T47D (cell line): Measurements from ENCODE around the gene FGGY.
A peak's percentile ranks its signal among the peaks of the same experiment; 100 is the strongest.
"Not testable (repeated sequence)": the region's sequence is repeated elsewhere in the genome, so short reads cannot be mapped to it uniquely, and the experiment has no call there.

Experiments used
- DNase-seq, 2 experiments: peaks; one replicate each; pipeline versions ENCODE4 v3.0.0 to v3.0.0-alpha.2; 2011 to 2012; ENCODE audit warnings: low read depth in 1 of 2, low spot score in 1 of 2
- JUND ChIP-seq: IDR thresholded peaks from 2 replicates; pipeline ENCODE4 v1.6.1; 2012; ENCODE audit warnings: low read depth
- in situ Hi-C: cut with HindIII; loops from 2 replicates; pipeline ENCODE4 v1.10.0; 2016; ENCODE audit warnings: low sequenced_read_pairs, low pct_unique_long_range_greater_than_20kb

The FGGY gene

DNA sequence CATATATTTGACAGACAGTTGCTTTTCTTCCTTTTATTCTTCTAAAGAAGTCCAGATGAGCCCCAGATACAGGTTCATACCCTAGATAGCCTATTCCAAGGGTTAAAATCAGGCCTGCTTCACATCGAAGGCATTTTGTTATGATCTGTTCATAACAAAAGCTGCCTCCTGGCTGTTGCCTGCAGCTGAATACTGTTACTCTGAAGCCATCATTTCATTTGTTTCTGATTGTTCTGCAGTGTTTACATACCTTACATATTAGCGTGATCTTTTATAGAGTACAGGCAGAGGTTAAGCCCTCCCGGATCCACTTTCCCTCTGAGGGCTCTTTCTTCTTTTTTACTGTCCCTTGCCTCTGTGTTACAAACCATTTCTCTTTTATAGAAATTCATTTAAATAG lies 298.9 kb downstream of the FGGY start:
- no peak for TF ChIP-seq JUND
- no peak for DNase-seq
- in situ Hi-C loops: no loop called here

DNA sequence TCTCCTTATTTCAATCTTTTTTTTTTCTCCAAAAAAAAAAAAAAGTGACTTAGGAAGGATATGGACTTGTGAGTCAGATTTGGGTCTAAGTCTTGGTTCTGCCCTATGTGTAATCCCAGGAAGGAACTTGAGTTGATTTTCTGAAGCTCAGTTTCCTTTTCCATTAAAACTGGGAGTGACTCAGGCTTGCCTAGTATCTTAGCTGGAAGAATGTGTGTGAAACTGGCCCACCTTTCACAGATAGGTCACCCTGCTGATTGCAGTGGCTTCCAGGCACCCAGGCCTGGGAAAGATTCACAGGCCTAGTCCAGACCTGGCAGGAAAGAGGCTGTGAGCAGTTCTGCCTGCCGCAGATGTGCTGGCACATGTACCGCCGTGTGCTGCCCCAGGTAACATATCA lies 299.5 kb downstream of the FGGY start:
- TF ChIP-seq JUND: no peak
- in situ Hi-C loops: no loop called here

DNA sequence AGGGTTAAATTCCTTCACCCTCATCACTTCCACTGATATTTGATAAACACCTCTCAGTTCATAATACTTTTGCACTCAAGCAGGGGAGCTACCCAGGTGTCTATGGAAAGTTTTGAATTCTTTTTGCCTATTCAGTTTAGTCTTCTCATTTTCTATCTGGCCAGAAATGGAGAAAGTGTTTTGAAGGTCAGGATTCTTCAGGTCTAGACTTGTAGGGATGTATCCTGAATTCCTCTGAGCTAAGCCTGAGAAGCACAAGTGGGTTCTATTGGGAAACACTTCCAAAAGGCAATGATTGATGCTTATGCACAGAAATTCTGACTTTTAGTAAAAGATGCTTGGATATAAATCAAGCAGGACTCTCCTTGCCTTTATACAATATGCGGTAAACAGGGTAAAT lies 300.1 kb downstream of the FGGY start:
- no peak for DNase-seq
- TF ChIP-seq JUND: no peak
- in situ Hi-C loops: no loop called here

More for the DNA sequence above, 299.5 kb downstream of the FGGY start:
- DNase-seq: no peak

DNA sequence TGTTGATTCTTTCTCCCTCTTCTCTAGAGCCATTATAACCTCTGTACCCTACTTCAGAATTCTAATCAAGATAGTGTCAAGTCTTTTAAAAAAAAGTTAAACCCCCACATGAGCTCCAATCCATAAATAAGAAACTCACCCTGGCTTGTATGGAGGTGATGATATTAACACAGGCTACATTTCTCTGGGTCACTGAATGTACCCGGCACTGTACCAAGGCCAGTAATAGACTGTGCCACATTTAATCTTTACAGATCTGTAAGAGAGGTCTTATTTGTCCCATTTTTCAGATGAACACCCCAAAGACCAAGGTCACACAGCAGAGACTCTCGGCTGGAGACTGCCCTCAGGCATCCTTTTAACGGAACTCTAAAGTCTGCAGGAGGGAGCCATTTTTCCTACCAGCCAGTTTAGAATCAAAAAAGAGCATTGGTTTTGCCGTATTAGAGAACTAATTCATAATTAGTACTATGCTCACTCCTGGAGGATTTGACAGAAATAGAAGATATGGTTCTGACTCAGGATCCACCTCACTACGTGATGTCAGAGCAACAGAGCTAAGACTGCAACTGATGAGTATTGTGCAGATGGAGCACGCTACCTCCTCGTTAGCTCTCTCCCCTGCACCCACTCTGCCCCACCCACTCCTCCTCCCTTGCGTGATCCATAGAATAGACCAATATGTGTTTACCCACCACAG lies 300.7 kb downstream of the FGGY start:
- no peak for DNase-seq
- no peak for TF ChIP-seq JUND
- in situ Hi-C loops: no loop called here

DNA sequence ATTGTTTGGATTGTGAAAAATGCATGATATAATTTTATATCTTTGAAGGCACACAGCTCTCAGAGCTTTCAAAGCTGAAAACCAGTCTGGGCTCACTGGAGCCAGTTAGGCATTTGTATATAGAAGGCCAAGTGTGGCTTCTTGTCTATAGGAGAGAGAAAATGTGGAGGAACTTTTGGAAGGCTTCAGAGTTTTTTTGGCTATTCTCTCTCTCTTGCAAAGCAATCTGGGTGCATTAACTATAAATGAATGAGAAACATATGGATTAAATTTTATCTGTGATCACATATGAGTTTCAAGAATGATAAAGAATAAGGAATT lies 301.2 kb downstream of the FGGY start:
- no peak for DNase-seq
- in situ Hi-C loops: no loop called here
- TF ChIP-seq JUND: no peak

DNA sequence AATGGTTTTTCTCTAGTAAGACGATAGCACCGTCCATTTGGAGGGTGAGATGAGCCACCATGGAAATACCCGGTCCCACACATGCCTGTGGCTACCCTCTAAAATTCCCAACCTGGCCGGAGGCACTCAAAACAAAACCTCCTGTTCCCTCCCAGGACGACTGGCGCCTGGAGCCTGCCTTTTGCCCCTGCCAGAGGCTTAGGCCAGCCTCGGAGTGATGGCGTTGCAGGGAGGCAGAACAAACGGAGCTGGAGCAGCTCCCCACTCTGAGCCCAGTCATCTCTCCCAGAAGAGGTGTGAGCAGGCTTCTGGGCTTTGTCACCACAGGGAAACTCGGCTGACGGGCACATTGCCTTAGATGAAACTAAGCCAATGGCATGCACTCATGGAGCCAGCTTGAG lies 304.1 kb downstream of the FGGY start:
- TF ChIP-seq JUND: no peak
- in situ Hi-C loops: no loop called here

DNA sequence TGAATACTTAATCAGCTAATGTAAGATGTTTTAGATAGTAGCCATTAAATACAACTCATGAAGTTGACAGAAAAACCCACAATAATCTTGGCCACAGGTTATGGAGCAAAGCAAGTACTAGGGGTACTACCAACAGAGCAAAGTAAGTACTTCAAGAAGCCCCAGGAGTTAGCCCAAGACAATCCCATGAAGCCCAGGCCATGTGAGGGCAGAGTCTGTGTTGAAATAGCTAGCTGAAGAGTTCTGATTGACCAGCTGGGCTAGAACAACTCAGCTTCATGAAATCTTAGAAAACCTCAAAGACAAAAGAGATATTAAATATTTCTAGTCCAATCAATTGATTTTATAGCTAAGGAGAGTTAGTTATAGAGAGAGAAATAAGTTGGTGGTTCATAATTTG lies 304.9 kb downstream of the FGGY start:
- in situ Hi-C loops: no loop called here
- TF ChIP-seq JUND: no peak
- no peak for DNase-seq

More for the DNA sequence above, 304.1 kb downstream of the FGGY start:
- DNase-seq: no peak

DNA sequence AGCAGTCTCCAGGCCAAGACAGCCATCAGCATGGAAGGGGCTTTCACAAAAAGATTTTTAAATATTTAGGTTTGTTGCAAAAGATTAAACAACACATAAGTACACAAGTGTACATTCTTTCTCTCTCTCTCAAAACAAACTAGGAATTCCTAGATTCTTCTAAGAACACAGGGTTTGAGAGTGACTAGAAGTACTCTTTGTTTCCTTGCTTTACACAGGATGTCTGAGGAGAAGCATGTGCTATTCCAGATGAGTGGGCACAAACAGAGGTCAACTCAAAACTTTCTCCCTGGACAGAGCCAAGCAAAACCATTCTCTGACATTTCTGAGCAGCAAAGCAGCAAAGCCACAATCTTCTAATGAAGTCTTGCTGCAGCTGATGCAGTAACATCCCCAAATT lies 307.3 kb downstream of the FGGY start:
- TF ChIP-seq JUND: no peak

DNA sequence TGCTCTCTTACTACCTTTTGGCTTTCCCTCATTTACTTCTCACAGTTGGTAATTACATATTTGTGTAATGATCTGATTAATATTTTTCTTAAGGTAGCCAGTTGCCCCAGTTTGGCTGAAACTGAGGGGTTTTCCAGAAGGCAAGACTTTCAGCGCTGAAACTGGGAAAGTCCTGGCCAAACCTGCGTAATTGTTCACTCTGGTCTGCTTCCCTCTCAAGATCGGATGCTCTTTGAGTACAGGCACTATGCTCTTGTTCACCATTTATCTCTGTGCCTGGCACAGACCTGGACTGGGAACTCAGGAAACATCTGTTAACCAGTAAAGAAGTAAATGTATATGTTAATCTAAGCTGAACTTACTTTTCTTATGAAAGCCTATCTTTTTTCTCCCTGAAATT lies 308.3 kb downstream of the FGGY start:
- TF ChIP-seq JUND: no peak
- in situ Hi-C loops: no loop called here
- no peak for DNase-seq

More for the DNA sequence above, 307.3 kb downstream of the FGGY start:
- no peak for DNase-seq
- in situ Hi-C loops: no loop called here

DNA sequence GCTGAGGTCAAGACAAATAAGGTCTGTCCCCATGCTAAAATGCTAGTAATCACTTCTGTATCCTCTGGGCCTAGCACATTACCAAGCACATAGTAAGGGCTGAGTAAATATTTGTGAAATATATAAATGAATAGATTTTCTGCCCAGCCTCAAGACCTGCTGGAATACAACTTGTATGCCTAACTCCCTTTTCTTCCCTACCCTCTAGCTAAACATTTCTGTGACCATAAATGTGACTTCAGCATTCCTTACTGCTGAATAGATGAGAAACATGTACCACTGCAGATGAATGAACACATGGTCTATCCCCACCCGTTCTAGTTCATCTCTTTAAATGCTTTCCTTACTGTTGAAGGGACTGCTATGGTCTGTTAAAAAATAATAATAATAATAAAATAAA lies 308.9 kb downstream of the FGGY start:
- peak; percentile 5 to 15 for DNase-seq
- in situ Hi-C loops: no loop called here
- TF ChIP-seq JUND: no peak

DNA sequence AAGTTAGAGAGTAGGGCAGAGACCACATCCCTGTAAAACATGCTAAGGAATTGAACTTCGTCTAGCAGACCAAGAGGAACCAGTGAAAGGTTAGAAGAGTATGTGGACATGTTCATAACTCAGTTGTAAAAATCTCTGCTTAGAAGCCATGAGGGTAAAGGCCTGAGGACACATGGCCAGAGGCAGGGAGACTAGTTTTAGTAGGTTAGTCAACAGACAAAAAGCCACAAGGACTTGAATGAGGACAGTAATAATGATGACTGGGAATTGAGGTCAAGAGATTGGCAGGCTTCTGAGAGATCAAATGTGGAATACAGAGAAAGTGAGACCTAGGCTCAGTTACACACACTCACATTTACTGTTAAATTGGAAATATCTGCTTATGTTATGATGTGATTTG lies 312.4 kb downstream of the FGGY start:
- DNase-seq: no peak
- in situ Hi-C loops: no loop called here
- no peak for TF ChIP-seq JUND

DNA sequence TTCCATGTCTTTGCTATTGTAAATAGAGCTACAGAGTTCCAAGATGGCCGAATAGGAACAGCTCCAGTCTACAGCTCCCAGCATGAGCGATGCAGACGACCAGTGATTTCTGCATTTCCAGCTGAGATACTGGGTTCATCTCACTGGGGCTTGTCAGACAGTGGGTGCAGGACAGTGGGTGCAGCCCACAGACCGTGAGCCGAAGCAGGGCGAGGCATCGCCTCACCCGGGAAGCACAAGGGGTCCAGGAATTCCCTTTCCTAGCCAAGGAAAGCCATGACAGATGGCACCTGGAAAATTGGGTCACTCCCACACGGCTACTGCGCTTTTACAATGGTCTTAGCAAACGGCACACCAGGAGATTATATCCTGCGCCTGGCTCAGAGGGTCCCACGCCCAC lies 313.6 kb downstream of the FGGY start:
- DNase-seq, in situ Hi-C loops: not testable (repeated sequence)

DNA sequence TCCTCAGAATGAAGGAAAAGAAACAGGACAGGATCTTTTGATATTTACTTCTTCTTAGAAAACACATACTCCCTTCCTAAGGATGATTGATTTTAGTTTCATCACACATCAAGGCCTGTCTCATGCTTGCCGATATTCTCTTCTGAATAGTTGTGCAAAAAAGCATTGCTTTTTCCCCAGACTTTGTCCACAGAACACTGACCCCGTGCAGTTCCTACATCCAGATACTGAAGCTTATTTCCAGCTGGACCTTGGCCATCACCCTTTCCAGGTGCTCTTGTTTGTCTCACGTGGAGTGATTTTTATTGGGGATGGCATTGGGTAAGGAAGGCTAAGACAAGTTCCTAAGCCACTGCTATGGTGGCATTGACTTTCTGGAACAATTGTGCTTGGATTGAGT lies 320.5 kb downstream of the FGGY start:
- no peak for TF ChIP-seq JUND
- in situ Hi-C loops: no loop called here

DNA sequence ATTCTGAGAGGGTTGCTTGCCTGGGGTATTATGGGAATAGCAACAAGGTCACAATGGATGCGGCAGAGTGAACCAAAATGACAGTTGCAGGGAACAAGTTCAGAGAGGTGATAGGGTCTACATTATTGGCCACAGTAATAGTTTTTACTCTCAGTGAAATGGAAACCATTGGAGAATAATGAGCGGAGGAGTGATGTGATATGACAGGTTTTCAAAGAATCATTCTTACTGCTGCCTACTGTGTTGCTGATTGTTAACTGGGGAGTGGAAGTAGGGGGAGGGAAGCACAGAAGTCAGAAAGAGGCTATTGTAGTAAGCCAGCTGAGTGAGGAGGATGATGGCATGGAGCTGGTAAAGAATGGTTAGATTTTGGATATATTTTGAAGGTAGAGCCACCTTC lies 322.7 kb downstream of the FGGY start:
- in situ Hi-C loops: no loop called here
- TF ChIP-seq JUND: no peak
- DNase-seq: no peak

More for the DNA sequence above, 320.5 kb downstream of the FGGY start:
- DNase-seq: no peak

DNA sequence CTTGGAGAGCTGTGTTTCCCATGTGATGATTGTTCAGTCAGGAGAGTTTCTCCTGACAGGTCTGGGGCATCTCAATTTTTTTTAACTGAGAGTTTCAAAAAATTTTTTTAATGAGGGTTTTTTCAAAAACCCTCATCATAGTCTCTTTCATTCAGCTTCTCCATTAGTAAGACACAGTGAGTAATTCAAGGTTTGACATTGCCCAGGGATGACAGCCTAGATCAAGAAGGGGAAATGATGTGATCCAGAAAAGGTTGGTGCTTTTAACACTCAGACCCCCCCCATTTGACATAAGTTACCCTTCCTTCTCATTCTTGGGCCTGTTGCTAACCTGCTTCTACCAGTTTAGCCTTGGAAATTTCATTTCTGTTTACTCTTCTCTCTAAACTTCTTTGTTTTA lies 328.5 kb downstream of the FGGY start:
- in situ Hi-C loops: no loop called here
- DNase-seq: no peak
- TF ChIP-seq JUND: no peak
